ENCODE data around the gene ATMIN. TPM values are rescaled to one million over a fixed set of nuclear protein-coding genes. Genes with fewer than 3 reads are reported as not detected.

The ATMIN gene
- total and polyA plus RNA-seq, 10 of the 15 experiments (the other 5 are each of a cell fraction or from before 2014, with no cell fraction given): 5.2 to 28.9 (median 18.3) TPM

DNA sequence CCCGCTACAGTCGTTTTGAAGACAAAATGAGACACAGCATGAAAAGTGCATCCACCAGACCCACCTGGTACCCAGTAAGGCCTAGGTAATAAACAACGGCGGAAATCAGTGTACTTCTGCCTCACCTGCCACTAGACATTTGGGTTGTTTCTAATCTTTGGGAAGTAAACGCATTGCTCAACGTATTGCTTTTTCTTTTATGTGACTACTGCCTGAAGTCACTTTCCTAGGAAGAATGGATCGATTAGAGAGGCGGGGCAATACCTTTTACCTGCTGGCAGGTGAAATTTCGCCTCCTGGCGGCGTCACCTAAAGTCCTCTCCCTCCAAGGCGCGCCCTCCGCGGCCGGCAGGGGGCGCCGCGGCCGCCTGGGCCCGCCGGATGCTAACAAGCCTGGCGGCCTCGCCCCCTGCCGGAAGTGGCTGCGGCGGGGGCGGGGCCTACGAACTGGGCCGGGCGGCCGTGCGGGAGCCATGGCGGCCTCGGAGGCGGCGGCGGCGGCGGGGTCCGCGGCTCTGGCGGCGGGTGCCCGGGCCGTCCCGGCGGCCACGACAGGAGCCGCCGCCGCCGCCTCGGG, at the start of gene ATMIN (continued):
- TF ChIP-seq EGR1 (IDR thresholded peaks at IDR 0.05; ENCODE audit: borderline replicate concordance in 1 of 2, low read depth in 2 of 2, low read length in 2 of 2) (peak in 1 of 2 experiments; percentile 66; a peak in 1 of 3 replicates), RBBP5 (conservative IDR thresholded peaks at IDR 0.05) (no peak), IKZF2 (IDR thresholded peaks at IDR 0.05) (no peak), NBN (IDR thresholded peaks at IDR 0.05) (no peak), POU2F2 (IDR thresholded peaks at IDR 0.05; ENCODE audit: borderline replicate concordance, low read depth, low read length) (no peak; the same call in 2 of the 3 replicates), ZNF217 (IDR thresholded peaks at IDR 0.05) (peak; percentile 88), ZNF207 (IDR thresholded peaks at IDR 0.05; ENCODE audit: borderline replicate concordance) (peak; percentile 82), CREB1 (IDR thresholded peaks at IDR 0.05; ENCODE audit: low read depth) (0 out of 2 replicates have a peak, but pooled peaks have one; percentile 31), NR2F1 (conservative IDR thresholded peaks at IDR 0.05) (no peak), POLR2AphosphoS2 (IDR thresholded peaks at IDR 0.05; ENCODE audit: low read depth, low read length) (no peak), IKZF1 (conservative IDR thresholded peaks at IDR 0.05) (no peak), MTA2 (IDR thresholded peaks at IDR 0.05; ENCODE audit: low read depth) (no peak), NFIC (IDR thresholded peaks at IDR 0.05; ENCODE audit: low read depth, low read length) (no peak), SPI1 (IDR thresholded peaks at IDR 0.05; ENCODE audit: borderline replicate concordance, insufficient read depth, low read depth, low read length) (no peak), SRF (IDR thresholded peaks at IDR 0.05; ENCODE audit: low read depth in 2 of 2, low read length in 2 of 2) (no peak), POLR2AphosphoS5 (IDR thresholded peaks at IDR 0.05; ENCODE audit: low read length) (no peak), MYB (IDR thresholded peaks at IDR 0.05; ENCODE audit: borderline replicate concordance, low read depth, low read length) (no peak), CEBPB (IDR thresholded peaks at IDR 0.05; ENCODE audit: borderline replicate concordance in 1 of 2, low read depth in 2 of 2, low read length in 2 of 2) (no peak), FOXK2 (IDR thresholded peaks at IDR 0.05) (no peak)
- TF ChIP-seq, protein P1, sequence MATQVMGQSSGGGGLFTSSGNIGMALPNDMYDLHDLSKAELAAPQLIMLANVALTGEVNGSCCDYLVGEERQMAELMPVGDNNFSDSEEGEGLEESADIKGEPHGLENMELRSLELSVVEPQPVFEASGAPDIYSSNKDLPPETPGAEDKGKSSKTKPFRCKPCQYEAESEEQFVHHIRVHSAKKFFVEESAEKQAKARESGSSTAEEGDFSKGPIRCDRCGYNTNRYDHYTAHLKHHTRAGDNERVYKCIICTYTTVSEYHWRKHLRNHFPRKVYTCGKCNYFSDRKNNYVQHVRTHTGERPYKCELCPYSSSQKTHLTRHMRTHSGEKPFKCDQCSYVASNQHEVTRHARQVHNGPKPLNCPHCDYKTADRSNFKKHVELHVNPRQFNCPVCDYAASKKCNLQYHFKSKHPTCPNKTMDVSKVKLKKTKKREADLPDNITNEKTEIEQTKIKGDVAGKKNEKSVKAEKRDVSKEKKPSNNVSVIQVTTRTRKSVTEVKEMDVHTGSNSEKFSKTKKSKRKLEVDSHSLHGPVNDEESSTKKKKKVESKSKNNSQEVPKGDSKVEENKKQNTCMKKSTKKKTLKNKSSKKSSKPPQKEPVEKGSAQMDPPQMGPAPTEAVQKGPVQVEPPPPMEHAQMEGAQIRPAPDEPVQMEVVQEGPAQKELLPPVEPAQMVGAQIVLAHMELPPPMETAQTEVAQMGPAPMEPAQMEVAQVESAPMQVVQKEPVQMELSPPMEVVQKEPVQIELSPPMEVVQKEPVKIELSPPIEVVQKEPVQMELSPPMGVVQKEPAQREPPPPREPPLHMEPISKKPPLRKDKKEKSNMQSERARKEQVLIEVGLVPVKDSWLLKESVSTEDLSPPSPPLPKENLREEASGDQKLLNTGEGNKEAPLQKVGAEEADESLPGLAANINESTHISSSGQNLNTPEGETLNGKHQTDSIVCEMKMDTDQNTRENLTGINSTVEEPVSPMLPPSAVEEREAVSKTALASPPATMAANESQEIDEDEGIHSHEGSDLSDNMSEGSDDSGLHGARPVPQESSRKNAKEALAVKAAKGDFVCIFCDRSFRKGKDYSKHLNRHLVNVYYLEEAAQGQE (IDR thresholded peaks at IDR 0.05; ENCODE audit: low read depth, low read length): no peak
- TF ChIP-seq, protein P2, sequence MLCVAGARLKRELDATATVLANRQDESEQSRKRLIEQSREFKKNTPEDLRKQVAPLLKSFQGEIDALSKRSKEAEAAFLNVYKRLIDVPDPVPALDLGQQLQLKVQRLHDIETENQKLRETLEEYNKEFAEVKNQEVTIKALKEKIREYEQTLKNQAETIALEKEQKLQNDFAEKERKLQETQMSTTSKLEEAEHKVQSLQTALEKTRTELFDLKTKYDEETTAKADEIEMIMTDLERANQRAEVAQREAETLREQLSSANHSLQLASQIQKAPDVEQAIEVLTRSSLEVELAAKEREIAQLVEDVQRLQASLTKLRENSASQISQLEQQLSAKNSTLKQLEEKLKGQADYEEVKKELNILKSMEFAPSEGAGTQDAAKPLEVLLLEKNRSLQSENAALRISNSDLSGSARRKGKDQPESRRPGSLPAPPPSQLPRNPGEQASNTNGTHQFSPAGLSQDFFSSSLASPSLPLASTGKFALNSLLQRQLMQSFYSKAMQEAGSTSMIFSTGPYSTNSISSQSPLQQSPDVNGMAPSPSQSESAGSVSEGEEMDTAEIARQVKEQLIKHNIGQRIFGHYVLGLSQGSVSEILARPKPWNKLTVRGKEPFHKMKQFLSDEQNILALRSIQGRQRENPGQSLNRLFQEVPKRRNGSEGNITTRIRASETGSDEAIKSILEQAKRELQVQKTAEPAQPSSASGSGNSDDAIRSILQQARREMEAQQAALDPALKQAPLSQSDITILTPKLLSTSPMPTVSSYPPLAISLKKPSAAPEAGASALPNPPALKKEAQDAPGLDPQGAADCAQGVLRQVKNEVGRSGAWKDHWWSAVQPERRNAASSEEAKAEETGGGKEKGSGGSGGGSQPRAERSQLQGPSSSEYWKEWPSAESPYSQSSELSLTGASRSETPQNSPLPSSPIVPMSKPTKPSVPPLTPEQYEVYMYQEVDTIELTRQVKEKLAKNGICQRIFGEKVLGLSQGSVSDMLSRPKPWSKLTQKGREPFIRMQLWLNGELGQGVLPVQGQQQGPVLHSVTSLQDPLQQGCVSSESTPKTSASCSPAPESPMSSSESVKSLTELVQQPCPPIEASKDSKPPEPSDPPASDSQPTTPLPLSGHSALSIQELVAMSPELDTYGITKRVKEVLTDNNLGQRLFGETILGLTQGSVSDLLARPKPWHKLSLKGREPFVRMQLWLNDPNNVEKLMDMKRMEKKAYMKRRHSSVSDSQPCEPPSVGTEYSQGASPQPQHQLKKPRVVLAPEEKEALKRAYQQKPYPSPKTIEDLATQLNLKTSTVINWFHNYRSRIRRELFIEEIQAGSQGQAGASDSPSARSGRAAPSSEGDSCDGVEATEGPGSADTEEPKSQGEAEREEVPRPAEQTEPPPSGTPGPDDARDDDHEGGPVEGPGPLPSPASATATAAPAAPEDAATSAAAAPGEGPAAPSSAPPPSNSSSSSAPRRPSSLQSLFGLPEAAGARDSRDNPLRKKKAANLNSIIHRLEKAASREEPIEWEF (IDR thresholded peaks at IDR 0.05; ENCODE audit: insufficient replicate concordance, low read depth, low read length): peak; percentile 59
- TF ChIP-seq, protein P3, sequence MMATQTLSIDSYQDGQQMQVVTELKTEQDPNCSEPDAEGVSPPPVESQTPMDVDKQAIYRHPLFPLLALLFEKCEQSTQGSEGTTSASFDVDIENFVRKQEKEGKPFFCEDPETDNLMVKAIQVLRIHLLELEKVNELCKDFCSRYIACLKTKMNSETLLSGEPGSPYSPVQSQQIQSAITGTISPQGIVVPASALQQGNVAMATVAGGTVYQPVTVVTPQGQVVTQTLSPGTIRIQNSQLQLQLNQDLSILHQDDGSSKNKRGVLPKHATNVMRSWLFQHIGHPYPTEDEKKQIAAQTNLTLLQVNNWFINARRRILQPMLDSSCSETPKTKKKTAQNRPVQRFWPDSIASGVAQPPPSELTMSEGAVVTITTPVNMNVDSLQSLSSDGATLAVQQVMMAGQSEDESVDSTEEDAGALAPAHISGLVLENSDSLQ (IDR thresholded peaks at IDR 0.05): no peak
